Sciatic nerve (tissue), 2 donors: ENCODE results near the gene TBC1D19. TPM values are rescaled to one million over a fixed set of nuclear protein-coding genes. Genes with fewer than 3 reads are reported as not detected.
A peak's percentile ranks its signal among the peaks of the same experiment; 100 is the strongest.
"Not testable (repeated sequence)": the region's sequence is repeated elsewhere in the genome, so short reads cannot be mapped to it uniquely, and the experiment has no call there.

Experiments
- ATAC-seq: fragments of 200-7000 bp; cut with Tn5 transposase; one replicate; pipeline ENCODE4 v1.9.1; 2020; ENCODE audit warnings: mild to moderate bottlenecking, moderate library complexity
- DNase-seq: peaks from one replicate; pipeline ENCODE4 v3.0.0-alpha.2; 2020; ENCODE audit warnings: low spot score
- intact Hi-C: fragments of 100-400 bp; cut with DNase I; formaldehyde crosslinking; loops from one replicate; pipeline ENCODE4 v1.14.2; 2022
- total RNA-seq: library from RNA; stranded (reverse); fragmentation: NEBNext Ultra II Directional; extraction: Animal tissue kit (Norgen Biotek cat#: 25700); gene quantifications from one replicate; pipeline ENCODE4 v1.2.1, GENCODE V29; 2021
- donor health status: DM: no; HTN: no; CAD: no.
- donor health status: DM: no; HTN: no; CAD: no.

Gene TBC1D19
- total RNA-seq, 1 donor from 2014 or later, result 15.6 TPM

- ATAC-seq, intact Hi-C loops, DNase-seq: not testable (repeated sequence)
These were observed 9.7 kb downstream of the TBC1D19 start for GRCh38 chr4:26593557-26593956.

GRCh38 chr4:26594371-26594770 is 10.5 kb downstream of the TBC1D19 start:
- DNase-seq (no peak), ATAC-seq (no peak)
- intact Hi-C loops, result no loop called here

GRCh38 chr4:26594778-26595177 is 10.9 kb downstream of the TBC1D19 start:
- ATAC-seq (no peak), DNase-seq (no peak)
- intact Hi-C loops, result no loop called here

GRCh38 chr4:26596843-26597242 is 13.0 kb downstream of the TBC1D19 start:
- DNase-seq (no peak), ATAC-seq (no peak)
- intact Hi-C loops, result no loop called here

GRCh38 chr4:26601204-26601603 is 17.3 kb downstream of the TBC1D19 start:
- intact Hi-C loops, result no loop called here
- ATAC-seq (no peak), DNase-seq (no peak)

- ATAC-seq, result no peak
- intact Hi-C loops, result no loop called here
- no peak for DNase-seq
These were observed 23.9 kb downstream of the TBC1D19 start for GRCh38 chr4:26607776-26608175.

GRCh38 chr4:26609391-26609790 is 25.5 kb downstream of the TBC1D19 start:
- no peak for DNase-seq
- intact Hi-C loops, result no loop called here
- ATAC-seq, result no peak

GRCh38 chr4:26609868-26610267 is 26.0 kb downstream of the TBC1D19 start:
- no peak for DNase-seq
- ATAC-seq, result no peak
- intact Hi-C loops, result no loop called here

GRCh38 chr4:26611372-26611771 is 27.5 kb downstream of the TBC1D19 start:
- DNase-seq (no peak), ATAC-seq (no peak)
- intact Hi-C loops, result no loop called here

GRCh38 chr4:26611885-26612284 is 28.0 kb downstream of the TBC1D19 start:
- ATAC-seq, result no peak

GRCh38 chr4:26613237-26613636 is 29.4 kb downstream of the TBC1D19 start:
- ATAC-seq, result no peak
- intact Hi-C loops, result no loop called here

More at GRCh38 chr4:26611885-26612284, 28.0 kb downstream of the TBC1D19 start:
- no peak for DNase-seq
- intact Hi-C loops, result no loop called here

GRCh38 chr4:26613735-26614134 is 29.9 kb downstream of the TBC1D19 start:
- DNase-seq (no peak), ATAC-seq (no peak)
- intact Hi-C loops, result no loop called here

More at GRCh38 chr4:26613237-26613636, 29.4 kb downstream of the TBC1D19 start:
- no peak for DNase-seq

- DNase-seq (no peak), ATAC-seq (no peak)
- intact Hi-C loops, result no loop called here
These were observed 35.9 kb downstream of the TBC1D19 start for GRCh38 chr4:26619784-26620183.

GRCh38 chr4:26621366-26621765 is 37.5 kb downstream of the TBC1D19 start:
- DNase-seq, result no peak
- ATAC-seq, result no peak
- intact Hi-C loops, result no loop called here

GRCh38 chr4:26622913-26623312 is 39.0 kb downstream of the TBC1D19 start:
- intact Hi-C loops, result no loop called here
- ATAC-seq, result no peak
- no peak for DNase-seq

GRCh38 chr4:26626658-26627057 is 42.8 kb downstream of the TBC1D19 start:
- ATAC-seq, DNase-seq, intact Hi-C loops: not testable (repeated sequence)

- intact Hi-C loops, result no loop called here
- ATAC-seq, result no peak
These were observed 49.0 kb downstream of the TBC1D19 start for GRCh38 chr4:26632916-26633315.

GRCh38 chr4:26634237-26634636 is 50.4 kb downstream of the TBC1D19 start:
- ATAC-seq (no peak), DNase-seq (no peak)
- intact Hi-C loops, result no loop called here

More at GRCh38 chr4:26632916-26633315, 49.0 kb downstream of the TBC1D19 start:
- DNase-seq, result no peak

- no peak for ATAC-seq
- intact Hi-C loops, result no loop called here
- no peak for DNase-seq
These were observed 52.6 kb downstream of the TBC1D19 start for GRCh38 chr4:26636458-26636857.

GRCh38 chr4:26640639-26641038 is 56.8 kb downstream of the TBC1D19 start:
- ATAC-seq, intact Hi-C loops: not testable (repeated sequence)

GRCh38 chr4:26647523-26648224 is 63.8 kb downstream of the TBC1D19 start:
- DNase-seq (no peak), ATAC-seq (no peak)
- intact Hi-C loops, result no loop called here

More at GRCh38 chr4:26640639-26641038, 56.8 kb downstream of the TBC1D19 start:
- DNase-seq, result peak; percentile 41
